NOMO-1 treated with DMSO at 0.1 percent for 48 hours (cell line): ENCODE results near the gene CDH4.

Experiments
- DNase-seq: peaks from one replicate; lab custom pipeline; 2025; ENCODE audit not compliant: unreplicated experiment; lab: John Stamatoyannopoulos, UW

CDH4 gene

DNA sequence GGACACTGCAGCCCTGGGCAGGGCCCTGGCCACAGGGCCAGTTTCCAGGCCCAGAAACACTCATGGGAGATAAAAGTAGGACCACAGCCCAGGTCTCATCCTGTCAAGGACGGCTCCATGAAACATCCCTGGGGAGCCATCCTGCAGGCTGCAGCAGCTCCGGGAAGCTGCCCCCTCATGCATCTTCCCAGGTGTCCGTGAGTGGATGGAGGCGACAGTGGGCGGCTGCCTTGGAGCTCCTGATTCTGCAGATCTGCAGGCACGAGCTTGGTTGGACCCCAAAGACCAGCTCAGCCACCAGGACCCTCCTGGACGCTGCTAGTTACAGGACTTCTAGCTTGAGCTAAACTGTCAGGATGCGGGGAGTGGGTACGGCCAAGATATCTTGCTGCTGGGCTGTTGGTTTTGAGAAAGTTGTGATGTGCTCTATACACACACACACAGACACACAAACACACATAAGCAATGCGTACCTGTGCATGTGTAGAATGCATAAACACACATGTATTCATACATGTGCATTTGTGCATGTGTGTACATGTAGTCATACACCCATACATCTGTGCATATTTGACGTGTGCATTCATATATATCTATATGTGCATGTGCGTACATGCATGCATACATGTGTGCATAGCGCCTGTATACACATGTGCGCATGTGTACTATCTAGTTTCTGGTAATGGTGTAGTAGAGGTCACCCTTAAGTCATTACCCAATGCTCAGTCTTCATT is 515.9 kb downstream of the CDH4 start:
- no peak for DNase-seq

DNA sequence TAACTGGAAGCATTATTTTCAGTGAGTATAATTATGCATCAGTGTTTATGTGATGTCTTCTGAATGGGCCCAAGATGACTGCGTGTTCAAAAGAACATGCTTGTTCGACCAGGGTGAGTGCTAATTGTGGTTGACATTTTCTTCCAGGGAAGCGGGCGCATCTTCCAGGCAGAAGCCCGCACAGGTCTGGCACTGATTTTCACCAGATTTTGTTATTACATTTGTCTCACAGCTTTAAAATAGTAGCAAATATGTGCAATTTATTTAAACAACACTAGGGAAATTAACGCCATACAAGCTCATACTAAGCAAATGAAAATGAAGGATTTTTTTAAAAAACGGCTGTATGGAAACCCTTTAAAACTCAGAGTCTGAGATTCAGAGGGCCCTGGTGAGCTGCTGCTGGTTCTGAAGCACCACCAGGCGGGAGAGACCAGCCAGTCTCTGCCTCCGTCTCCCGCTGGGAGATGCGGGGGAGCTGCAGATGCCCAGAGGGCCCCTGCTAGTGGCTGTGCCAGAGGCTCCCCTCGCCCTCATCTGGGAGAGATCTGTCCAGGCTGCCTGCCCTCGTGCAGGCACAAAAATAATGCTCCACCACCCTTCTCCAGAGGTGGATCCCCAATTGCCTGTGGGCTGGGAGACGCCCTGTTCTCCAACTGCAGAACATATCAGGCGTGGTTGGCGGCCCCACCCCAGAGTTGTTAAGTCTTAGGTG is 516.7 kb downstream of the CDH4 start:
- no peak for DNase-seq

DNA sequence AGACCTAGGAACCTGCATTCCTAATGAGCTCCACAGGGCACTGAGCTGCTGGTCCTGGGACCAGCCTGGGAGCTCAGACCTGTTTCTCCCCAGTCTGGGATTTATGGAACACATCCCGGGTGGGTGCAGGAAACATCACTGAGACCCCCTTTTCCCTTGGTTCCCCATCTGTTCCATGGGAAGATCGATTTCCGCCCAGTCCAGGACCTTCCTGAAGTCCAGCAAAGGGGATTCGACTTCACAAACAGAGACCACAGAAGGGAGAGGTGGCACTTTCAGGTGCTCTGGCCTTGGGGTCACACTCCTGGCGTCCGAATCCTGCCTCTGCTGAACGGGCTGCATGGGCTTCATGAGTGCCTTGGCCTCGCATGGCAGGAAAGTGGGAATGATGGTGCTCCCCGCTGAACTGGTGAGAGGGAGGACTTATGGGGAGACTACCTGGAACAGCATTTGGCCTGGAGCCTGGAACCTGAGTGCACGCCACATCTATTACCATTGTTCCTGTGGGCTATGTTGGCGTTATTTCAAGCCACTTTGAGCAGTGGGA is 517.3 kb downstream of the CDH4 start:
- DNase-seq = no peak

DNA sequence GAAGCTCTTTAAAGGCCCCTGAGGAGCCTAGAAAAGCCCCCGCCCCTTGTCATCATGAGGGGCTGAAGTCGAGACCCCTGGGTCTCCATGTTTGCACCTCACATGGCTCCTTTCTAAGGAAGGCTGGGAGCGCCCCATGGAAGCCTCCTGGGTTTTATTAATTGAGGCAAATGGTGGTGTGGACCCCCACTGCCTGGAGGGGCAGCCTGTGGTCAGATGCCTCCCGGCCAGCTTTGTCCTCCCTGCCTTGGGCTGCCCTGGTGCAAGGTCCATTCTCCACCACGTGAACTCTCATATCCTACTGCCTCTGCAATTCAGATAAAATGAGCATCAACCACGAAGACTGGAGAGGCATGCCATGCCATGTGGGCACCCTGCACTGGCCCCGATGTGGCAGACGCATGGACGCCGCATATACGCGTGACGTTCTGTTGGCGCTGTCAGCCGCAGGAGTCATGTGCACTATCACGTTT is 518.1 kb downstream of the CDH4 start:
- no peak for DNase-seq

DNA sequence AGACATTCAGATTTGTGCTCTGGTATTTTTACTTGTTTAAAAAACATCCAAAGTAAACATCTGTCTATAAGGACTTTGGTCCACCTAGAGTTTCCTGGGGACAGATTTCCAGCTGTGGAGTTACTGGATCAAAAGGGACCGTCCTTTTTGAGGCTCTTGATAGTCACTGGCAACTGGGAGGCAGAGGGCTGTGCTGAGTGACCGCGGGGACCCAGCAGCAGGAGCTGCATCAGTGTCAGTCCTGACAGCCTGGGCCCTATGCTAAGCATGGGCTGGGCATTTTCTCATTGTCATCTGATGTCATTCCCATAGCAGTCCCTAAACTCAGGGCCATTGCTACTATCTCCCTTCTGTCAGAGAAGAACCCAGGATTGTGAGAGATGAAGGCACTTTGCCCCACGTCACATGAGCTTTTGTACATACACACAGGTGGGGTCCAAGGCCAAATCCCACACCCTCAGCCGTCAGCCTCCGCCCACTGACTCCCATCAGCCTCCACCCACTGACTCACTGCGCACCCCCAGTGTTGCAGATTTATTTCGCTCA is 519.8 kb downstream of the CDH4 start:
- no peak for DNase-seq

DNA sequence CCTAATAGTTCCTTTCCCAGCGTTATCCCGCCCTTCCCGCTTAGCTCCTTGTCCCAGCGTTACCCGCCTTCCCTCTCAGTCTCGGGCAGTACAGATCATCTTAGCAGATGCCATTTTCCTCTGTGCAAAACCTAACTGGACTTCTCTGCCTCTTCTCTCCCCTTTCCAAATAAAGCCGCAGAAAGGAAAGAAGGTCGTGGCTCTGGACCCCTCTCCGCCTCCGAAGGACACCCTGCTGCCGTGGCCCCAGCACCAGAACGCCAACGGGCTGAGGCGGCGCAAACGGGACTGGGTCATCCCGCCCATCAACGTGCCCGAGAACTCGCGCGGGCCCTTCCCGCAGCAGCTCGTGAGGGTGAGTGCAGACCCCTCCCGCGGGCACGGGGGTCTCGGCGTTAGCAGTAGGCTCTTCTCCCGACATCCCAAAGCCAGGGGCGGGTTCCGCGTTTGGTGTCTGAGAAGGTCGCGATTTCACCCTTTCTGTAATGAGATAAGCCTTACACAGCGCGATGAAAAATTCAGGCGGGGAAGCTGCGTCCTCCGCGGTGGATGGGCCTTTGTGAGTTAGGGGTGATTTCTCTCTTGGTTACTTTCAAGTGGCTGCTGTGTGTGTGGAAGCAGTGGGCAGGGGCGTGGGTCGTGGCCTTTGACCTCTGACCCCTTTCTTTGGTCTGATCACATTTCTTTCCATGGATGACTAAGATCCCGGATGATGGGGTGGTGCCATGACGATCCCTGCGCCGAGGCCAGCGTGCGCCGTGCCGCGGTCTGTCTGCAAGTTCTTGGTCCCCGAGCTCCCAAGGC is 521.0 kb downstream of the CDH4 start:
- no peak for DNase-seq

DNA sequence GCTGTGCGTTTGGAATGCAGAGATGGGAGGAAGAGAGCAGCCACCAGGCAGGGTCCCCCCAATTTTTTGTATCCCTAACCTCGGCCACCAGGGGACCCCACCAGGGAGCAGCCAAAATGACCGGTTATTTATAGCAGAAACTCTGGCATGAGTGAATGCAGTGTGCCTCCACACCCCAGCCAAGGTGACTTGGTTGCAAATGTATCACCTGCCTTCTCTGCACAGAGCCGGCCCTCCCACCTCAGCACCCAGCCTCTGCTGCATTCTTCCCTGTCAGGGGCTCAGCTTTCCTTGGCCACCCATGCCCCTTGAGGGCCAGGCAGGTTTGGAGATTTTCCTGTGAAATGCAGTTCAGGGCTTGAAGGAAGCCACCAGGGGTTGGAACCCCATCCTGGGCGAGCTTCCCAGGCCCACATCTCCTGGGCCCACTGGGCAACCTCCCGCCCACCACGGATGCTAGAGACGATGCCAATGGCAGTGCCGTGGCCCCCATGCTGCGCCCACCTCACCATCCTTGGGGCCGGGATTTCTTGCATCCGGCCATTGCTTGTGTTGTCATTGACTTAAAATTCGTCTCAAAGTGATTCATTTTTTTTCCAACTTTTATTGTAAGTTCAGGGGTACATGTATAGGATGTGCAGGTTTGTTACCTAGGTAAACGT is 522.0 kb downstream of the CDH4 start:
- no peak for DNase-seq

DNA sequence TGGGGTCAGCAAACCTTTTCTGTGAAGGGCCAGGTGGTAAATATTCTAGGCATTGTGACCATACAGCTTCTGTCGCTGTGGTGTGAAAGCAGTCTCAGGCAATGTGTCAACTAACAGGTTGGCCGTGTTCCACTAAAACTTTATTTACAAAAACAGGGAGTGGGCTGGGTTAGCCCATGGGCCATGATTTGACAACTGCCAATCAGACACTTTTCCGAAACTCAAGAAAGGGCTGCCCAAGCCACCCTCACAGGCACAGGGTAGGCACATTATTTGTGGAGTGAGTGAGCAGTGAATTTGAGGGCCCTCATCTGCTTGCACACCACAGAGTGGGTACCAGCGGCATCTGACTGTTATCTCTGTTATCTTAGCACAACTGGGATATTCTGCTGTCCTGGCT is 523.4 kb downstream of the CDH4 start:
- no peak for DNase-seq

DNA sequence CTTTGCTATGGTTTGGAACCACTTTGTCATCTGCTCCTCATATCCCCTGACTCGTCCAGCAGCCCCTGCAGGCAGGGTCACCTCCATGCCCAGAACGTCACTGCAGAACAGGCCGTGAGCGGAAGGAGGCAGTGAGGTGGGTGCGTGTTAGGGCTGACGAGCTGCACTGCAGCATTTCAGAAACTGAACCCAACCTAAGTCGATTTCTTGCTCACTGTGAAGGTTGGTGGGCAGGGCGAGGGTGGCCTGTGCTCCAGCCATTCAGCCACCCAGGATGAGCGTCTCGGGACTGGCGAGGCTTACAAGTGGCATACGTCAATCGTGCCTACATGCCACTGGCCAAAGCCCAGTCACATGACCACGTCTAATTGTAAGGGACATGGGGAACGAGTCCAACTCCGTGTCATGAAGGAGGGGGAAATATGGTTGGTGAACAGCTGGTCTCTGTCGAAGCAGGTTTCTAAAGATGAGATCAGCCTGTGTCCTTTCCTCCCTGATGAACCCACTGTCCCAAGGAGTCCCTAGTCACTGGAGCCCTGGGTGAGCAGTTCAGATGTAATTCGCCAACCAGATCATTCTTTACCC is 524.5 kb downstream of the CDH4 start:
- DNase-seq = no peak

DNA sequence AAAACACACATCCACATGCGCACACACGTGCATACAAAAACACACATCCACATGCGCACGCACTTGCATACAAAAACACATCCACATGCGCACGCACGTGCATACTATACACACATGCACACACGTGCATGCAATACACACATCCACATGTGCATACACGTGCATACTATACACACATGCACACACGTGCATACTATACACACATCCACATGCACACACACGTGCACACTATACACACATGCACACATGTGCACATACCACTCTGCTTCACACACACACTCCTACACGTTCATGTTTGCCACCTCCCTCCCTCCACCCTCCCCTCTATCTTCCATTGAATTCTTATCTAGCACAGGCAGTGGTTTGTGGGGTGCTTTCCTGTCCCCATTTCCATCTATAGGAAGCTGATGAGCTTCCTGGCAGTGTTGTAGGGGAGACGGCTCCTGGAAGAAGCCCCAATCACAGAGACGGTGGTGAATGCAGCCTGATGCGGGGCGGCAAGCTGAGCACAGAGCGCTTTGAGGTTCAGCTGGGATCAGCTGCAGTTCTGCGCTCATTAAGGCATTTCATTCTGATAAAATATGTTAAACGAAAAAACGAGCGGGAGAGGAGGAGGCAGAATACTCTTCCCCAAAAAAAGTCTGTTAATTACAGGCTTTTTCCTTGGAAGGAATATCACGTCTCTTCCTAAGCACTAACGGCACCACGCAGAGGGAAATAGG is 525.9 kb downstream of the CDH4 start:
- DNase-seq = no peak

DNA sequence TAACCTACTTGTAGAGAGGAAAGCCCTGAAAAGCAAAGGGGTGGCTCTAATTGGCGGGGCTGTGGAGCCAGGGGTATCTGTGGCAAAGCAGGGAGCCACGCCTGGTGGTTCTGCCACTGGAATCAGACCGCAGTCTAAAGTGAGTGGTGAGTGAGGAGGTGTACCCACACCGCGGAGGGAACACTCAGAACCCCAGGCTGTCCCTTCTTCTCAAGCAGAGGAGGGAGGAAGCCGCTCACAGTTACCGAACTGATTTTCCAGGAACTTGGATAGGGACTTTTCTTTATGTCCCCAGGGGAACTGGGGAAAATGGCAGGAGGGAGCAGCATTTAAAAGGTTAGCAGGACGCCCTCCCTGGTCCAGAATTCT is 526.4 kb downstream of the CDH4 start:
- DNase-seq = no peak

DNA sequence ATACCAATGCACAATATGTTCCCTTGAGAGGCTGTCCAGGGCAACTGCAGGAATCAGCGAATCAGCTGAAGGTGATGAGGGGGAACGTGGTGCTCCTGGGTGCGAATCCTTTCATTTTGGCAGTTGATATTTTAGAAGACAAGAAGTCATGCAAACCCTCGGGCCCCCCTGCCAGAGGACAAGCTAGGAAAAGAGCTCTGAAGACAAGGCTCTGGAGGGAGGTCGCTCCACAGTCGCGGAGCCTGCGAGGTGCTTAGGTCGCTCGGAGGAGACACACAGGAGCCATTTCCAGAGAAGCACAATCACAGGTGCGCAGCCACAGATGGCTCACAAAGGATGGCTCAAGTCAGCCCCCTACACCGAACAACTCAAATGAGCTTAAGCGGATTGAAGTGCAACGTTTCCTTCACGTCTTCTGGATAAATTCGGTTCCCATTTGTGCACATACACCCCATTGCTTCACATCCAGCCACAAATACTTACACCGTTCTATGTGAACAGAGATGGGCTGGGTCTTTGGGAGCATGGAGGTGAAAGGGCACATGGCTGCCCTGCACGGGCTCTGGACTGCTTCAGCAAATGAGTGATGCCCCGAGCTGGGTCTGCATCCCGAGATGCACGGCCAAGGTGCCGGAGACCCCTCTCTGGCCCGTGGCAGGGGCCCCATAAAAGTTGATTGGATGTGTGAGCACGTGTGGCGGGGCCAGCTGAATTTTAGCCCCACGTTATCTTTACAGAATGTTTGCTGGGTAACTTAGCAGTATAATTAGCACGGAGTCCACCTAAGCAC is 527.3 kb downstream of the CDH4 start:
- no peak for DNase-seq

DNA sequence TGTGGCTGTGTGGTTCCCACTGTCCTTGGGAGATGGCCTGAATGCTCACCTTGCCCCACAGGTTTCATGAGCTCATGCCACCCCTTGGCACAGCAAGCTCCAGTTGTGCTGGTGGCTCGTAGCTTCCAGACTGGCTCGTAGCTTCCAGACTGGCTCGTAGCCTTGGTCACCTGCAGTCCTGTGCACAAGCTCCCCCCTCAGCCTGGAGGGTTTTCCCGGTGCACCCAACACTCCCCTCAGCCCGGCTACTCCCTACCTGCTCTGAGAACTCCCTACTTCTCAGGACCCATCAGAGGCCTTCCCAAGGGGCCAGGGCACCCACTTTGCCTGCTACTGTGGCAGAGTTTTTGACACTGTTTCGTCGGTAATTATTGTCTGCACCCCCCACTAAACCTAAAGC is 528.0 kb downstream of the CDH4 start:
- no peak for DNase-seq

DNA sequence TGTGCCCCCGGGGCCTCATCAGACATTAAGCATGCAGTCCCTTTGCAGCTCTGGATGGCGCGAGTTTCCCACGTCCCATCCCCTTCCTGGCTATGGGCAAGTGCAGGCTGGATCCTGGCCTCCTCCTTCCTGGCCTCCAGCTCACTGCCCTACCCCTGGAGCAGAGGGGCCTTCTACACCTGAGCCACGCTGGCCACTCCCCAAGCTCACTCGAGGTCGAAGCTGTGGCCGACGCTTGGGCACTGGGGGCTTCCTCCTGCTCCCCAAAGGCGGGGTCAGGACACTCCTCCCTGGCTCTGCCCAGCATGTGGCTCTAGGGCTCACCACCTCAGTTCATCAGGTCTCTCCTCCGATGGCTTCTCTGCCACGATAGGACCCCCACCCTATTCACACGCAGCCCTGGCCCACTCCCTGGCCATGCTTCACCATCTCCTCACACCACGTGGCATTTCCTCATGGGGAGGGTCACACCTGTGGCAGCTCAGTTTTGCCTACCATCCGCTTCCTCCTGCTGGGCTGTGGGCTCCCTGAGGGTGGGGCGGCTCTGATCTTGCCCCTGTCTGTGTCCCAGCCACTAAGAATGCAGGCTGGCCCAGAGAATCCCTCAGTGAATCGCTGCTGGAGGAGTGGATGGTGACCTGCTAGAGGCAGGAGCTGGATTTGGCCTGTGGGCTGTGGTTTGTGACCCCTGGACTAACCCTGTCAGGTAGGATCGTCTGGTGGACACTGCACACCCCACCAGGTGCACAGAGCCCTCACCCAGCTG is 532.9 kb downstream of the CDH4 start:
- no peak for DNase-seq

DNA sequence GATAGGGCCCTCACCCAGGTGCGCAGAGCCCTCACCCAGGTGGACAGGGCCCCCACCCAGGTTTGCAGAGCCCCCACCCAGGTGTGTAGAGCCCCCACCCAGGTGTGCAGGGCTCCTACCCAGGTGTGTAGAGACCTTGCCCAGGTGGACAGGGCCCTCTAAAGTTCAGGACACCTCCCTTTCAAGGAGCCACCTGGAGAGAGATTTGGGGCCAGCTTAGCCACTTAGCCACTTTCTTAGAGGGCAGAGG is 533.4 kb downstream of the CDH4 start:
- no peak for DNase-seq

DNA sequence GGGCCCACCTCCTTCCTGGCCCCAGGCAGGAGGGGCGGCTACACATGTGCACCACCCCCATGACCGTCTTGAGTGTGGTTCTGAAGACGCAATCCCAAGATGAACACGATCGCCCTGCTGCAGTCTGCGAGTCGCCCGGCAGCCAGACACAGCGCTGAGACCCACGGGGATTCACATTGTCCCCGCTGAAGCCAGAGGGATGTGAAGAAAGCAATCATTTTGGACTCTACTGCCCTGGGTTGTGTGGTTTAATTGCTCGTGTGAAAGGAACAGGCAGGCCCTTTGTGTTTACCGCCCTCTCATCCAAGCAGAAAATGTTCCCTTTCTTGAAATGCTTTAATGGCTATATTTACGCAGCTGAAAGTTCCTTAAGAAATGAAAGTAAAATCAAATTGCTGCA is 534.2 kb downstream of the CDH4 start:
- no peak for DNase-seq

DNA sequence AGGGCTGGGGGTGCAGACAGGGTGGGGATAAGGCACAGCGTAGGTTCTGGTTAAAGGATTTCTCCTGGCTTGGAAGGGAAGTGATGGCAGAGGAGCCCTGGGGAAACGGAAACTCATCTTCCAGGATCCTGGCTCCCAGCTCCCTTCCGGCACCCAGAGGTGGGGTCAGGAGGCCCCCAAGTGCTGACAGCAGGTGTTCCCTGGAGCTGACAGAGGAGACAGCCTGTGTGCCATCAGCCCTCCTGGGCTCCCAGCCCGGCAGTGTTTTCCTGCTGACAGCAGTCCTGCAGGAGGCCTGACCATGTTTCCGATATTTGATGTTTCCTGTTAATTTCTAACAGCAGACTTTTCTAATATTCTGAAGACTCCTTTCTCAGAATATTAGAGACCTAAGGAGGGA is 536.3 kb downstream of the CDH4 start:
- DNase-seq = no peak

DNA sequence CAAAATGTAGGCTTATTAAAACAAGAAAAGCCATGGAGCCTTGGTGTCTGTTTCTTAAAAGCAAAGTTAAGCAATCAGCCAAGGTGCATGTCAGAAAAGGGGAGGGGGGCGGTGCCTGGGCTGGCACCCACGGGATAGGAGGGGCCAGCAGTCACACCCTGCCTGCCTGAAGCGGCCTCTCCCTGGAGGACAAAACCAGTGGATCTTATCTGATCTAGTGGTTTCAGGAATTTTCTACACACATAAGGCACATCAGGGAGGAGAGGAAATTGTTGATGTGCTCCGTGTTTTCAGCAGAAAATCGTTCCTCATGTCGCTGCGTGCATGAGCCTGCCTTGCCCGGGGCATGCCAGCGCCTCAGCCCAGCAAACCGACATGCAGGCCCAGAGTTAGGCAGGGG is 537.3 kb downstream of the CDH4 start:
- DNase-seq = no peak
